Measurements from ENCODE around the gene ANKRD44.

ANKRD44 gene

GRCh38 chr2:196992466-196992865, 318.1 kb downstream of the ANKRD44 start:
- WGBS, result 97% methylated on average over 1 of the region's 1 CpG
- Histone ChIP-seq H3K27me3 (ENCODE audit: control insufficient read depth in 1 of 2, insufficient read depth in 1 of 2, low read length in 2 of 2) (no peaks in the 10 kb centered on the region), H3K23ac (ENCODE audit: low read length in 2 of 2) (no peak overlapping the region), H4K91ac (ENCODE audit: low read length) (no peak overlapping the region), H2BK5ac (ENCODE audit: low read depth, low read length, poor library complexity, severe bottlenecking) (no peak overlapping the region), H3K9ac (ENCODE audit: low read length) (no peak overlapping the region), H3K79me1 (replicated peaks; ENCODE audit: low read length, poor library complexity, severe bottlenecking) (no peaks in the 10 kb centered on the region), H2BK15ac (ENCODE audit: low read depth, poor library complexity, severe bottlenecking) (no peak overlapping the region), H4K8ac (ENCODE audit: low read length) (no peak overlapping the region), H2AK5ac (ENCODE audit: low read length, severe bottlenecking) (no peak overlapping the region), H3K4me2 (ENCODE audit: low read length, poor library complexity, severe bottlenecking) (no peak overlapping the region), H3K4me1 (ENCODE audit: control insufficient read depth, insufficient read depth, low read depth, low read length) (no peaks in the 10 kb centered on the region), H3K9me3 (ENCODE audit: control insufficient read depth, low read length) (no peaks in the 10 kb centered on the region), H3K36me3 (ENCODE audit: control insufficient read depth in 1 of 2, insufficient read depth in 2 of 2, low read depth in 1 of 2, low read length in 2 of 2) (no peaks in the 10 kb centered on the region), H3K27ac (ENCODE audit: low read length, poor library complexity, severe bottlenecking) (no peak overlapping the region), H2AFZ (ENCODE audit: low read depth, low read length) (no peak overlapping the region), H3K4ac (ENCODE audit: low read depth in 1 of 2, low read length in 2 of 2) (no peak overlapping the region), H3K18ac (ENCODE audit: low read depth in 1 of 2, low read length in 2 of 2) (no peak overlapping the region), H3K4me3 (ENCODE audit: insufficient read depth in 1 of 2, low read depth in 1 of 2, low read length in 2 of 2) (no peak overlapping the region), H3K14ac (ENCODE audit: low read length in 2 of 2) (no peak overlapping the region), H2BK120ac (ENCODE audit: low read depth, low read length) (no peak overlapping the region), H2BK12ac (ENCODE audit: low read length in 2 of 2) (no peak overlapping the region)
- no peak for DNase-seq

- H4K8ac ChIP-seq (ENCODE audit: low read length), result no peak overlapping the region
- no peak overlapping the region for H2AFZ ChIP-seq (ENCODE audit: low read depth, low read length)
- 96% methylated on average over 10 of the region's 10 CpGs for WGBS
- no peak overlapping the region for H3K9ac ChIP-seq (ENCODE audit: low read length)
- peak overlapping the region in 1 of 2 experiments; percentile 77 for H3K4ac ChIP-seq (ENCODE audit: low read depth in 1 of 2, low read length in 2 of 2)
- no peak overlapping the region for H3K4me2 ChIP-seq (ENCODE audit: low read length, poor library complexity, severe bottlenecking)
- no peaks in the 10 kb centered on the region for H3K79me1 ChIP-seq (replicated peaks; ENCODE audit: low read length, poor library complexity, severe bottlenecking)
- H3K9me3 ChIP-seq (ENCODE audit: control insufficient read depth, low read length), result no peaks in the 10 kb centered on the region
- H2BK5ac ChIP-seq (ENCODE audit: low read depth, low read length, poor library complexity, severe bottlenecking), result no peak overlapping the region
- H4K91ac ChIP-seq (ENCODE audit: low read length), result no peak overlapping the region
- no peak overlapping the region for H3K18ac ChIP-seq (ENCODE audit: low read depth in 1 of 2, low read length in 2 of 2)
- no peak overlapping the region for H3K23ac ChIP-seq (ENCODE audit: low read length in 2 of 2)
- no peak overlapping the region for H2AK5ac ChIP-seq (ENCODE audit: low read length, severe bottlenecking)
- no peak overlapping the region for H2BK15ac ChIP-seq (ENCODE audit: low read depth, poor library complexity, severe bottlenecking)
- no peaks in the 10 kb centered on the region for H3K27me3 ChIP-seq (ENCODE audit: control insufficient read depth in 1 of 2, insufficient read depth in 1 of 2, low read length in 2 of 2)
- no peak overlapping the region for H2BK12ac ChIP-seq (ENCODE audit: low read length in 2 of 2)
- H3K36me3 ChIP-seq (ENCODE audit: control insufficient read depth in 1 of 2, insufficient read depth in 2 of 2, low read depth in 1 of 2, low read length in 2 of 2), result no peaks in the 10 kb centered on the region
- peaks cover 1% of the 10 kb centered on the region for H3K4me1 ChIP-seq (ENCODE audit: control insufficient read depth, insufficient read depth, low read depth, low read length)
- H2BK120ac ChIP-seq (ENCODE audit: low read depth, low read length), result no peak overlapping the region
- H3K4me3 ChIP-seq (ENCODE audit: insufficient read depth in 1 of 2, low read depth in 1 of 2, low read length in 2 of 2), result no peak overlapping the region
- DNase-seq, result no peak
- H3K14ac ChIP-seq (ENCODE audit: low read length in 2 of 2), result no peak overlapping the region
- no peak overlapping the region for H3K27ac ChIP-seq (ENCODE audit: low read length, poor library complexity, severe bottlenecking)
Measured at GRCh38 chr2:196990788-196991461, 319.7 kb downstream of the ANKRD44 start.

GRCh38 chr2:196990092-196990491, 320.5 kb downstream of the ANKRD44 start:
- Histone ChIP-seq H4K8ac (ENCODE audit: low read length) (no peak overlapping the region), H3K27me3 (ENCODE audit: control insufficient read depth in 1 of 2, insufficient read depth in 1 of 2, low read length in 2 of 2) (no peaks in the 10 kb centered on the region), H3K18ac (ENCODE audit: low read depth in 1 of 2, low read length in 2 of 2) (no peak overlapping the region), H3K4ac (ENCODE audit: low read depth in 1 of 2, low read length in 2 of 2) (no peak overlapping the region), H3K4me3 (ENCODE audit: insufficient read depth in 1 of 2, low read depth in 1 of 2, low read length in 2 of 2) (no peak overlapping the region), H3K4me2 (ENCODE audit: low read length, poor library complexity, severe bottlenecking) (no peak overlapping the region), H2BK12ac (ENCODE audit: low read length in 2 of 2) (no peak overlapping the region), H2BK5ac (ENCODE audit: low read depth, low read length, poor library complexity, severe bottlenecking) (no peak overlapping the region), H3K36me3 (ENCODE audit: control insufficient read depth in 1 of 2, insufficient read depth in 2 of 2, low read depth in 1 of 2, low read length in 2 of 2) (no peaks in the 10 kb centered on the region), H3K23ac (ENCODE audit: low read length in 2 of 2) (no peak overlapping the region), H3K9ac (ENCODE audit: low read length) (no peak overlapping the region), H3K14ac (ENCODE audit: low read length in 2 of 2) (no peak overlapping the region), H3K4me1 (ENCODE audit: control insufficient read depth, insufficient read depth, low read depth, low read length) (peaks cover 1% of the 10 kb centered on the region), H2AFZ (ENCODE audit: low read depth, low read length) (no peak overlapping the region), H3K79me1 (replicated peaks; ENCODE audit: low read length, poor library complexity, severe bottlenecking) (no peaks in the 10 kb centered on the region), H2BK120ac (ENCODE audit: low read depth, low read length) (no peak overlapping the region), H4K91ac (ENCODE audit: low read length) (no peak overlapping the region), H3K9me3 (ENCODE audit: control insufficient read depth, low read length) (no peaks in the 10 kb centered on the region), H2BK15ac (ENCODE audit: low read depth, poor library complexity, severe bottlenecking) (no peak overlapping the region), H2AK5ac (ENCODE audit: low read length, severe bottlenecking) (no peak overlapping the region), H3K27ac (ENCODE audit: low read length, poor library complexity, severe bottlenecking) (no peak overlapping the region)
- WGBS, result no CpG with 5 or more reads among the region's 1 CpG
- DNase-seq, result no peak

GRCh38 chr2:196989496-196989895, 321.1 kb downstream of the ANKRD44 start:
- H3K23ac ChIP-seq (ENCODE audit: low read length in 2 of 2), result no peak overlapping the region
- no peak overlapping the region for H4K8ac ChIP-seq (ENCODE audit: low read length)
- no peak overlapping the region for H2BK12ac ChIP-seq (ENCODE audit: low read length in 2 of 2)
- no peaks in the 10 kb centered on the region for H3K36me3 ChIP-seq (ENCODE audit: control insufficient read depth in 1 of 2, insufficient read depth in 2 of 2, low read depth in 1 of 2, low read length in 2 of 2)
- H3K18ac ChIP-seq (ENCODE audit: low read depth in 1 of 2, low read length in 2 of 2), result no peak overlapping the region
- DNase-seq, result no peak
- WGBS, result 100% methylated on average over 3 of the region's 4 CpGs
- H3K4me1 ChIP-seq (ENCODE audit: control insufficient read depth, insufficient read depth, low read depth, low read length), result peaks cover 1% of the 10 kb centered on the region
- H3K79me1 ChIP-seq (replicated peaks; ENCODE audit: low read length, poor library complexity, severe bottlenecking), result no peaks in the 10 kb centered on the region
- H3K9me3 ChIP-seq (ENCODE audit: control insufficient read depth, low read length), result no peaks in the 10 kb centered on the region
- no peak overlapping the region for H3K27ac ChIP-seq (ENCODE audit: low read length, poor library complexity, severe bottlenecking)
- no peak overlapping the region for H4K91ac ChIP-seq (ENCODE audit: low read length)
- no peak overlapping the region for H3K4me3 ChIP-seq (ENCODE audit: insufficient read depth in 1 of 2, low read depth in 1 of 2, low read length in 2 of 2)
- no peak overlapping the region for H2AFZ ChIP-seq (ENCODE audit: low read depth, low read length)
- H3K4me2 ChIP-seq (ENCODE audit: low read length, poor library complexity, severe bottlenecking), result no peak overlapping the region
- no peak overlapping the region for H2BK15ac ChIP-seq (ENCODE audit: low read depth, poor library complexity, severe bottlenecking)
- no peak overlapping the region for H2BK5ac ChIP-seq (ENCODE audit: low read depth, low read length, poor library complexity, severe bottlenecking)
- H2AK5ac ChIP-seq (ENCODE audit: low read length, severe bottlenecking), result no peak overlapping the region
- H2BK120ac ChIP-seq (ENCODE audit: low read depth, low read length), result no peak overlapping the region
- H3K14ac ChIP-seq (ENCODE audit: low read length in 2 of 2), result no peak overlapping the region
- H3K9ac ChIP-seq (ENCODE audit: low read length), result no peak overlapping the region
- no peak overlapping the region for H3K4ac ChIP-seq (ENCODE audit: low read depth in 1 of 2, low read length in 2 of 2)
- no peaks in the 10 kb centered on the region for H3K27me3 ChIP-seq (ENCODE audit: control insufficient read depth in 1 of 2, insufficient read depth in 1 of 2, low read length in 2 of 2)
